MCF 10A (cell line): ENCODE data around the gene DTHD1. TPM values are rescaled to one million over a fixed set of nuclear protein-coding genes. Genes with fewer than 3 reads are reported as not detected.
A peak's percentile ranks its signal among the peaks of the same experiment; 100 is the strongest.

Experiments used
- BruUV-seq: library from RNA; stranded (reverse); fragments of 400-500 nt; replicated peaks from 2 replicates; lab custom pipeline; 2021; lab: Mats Ljungman, UMichigan
- CTCF ChIA-PET: fragments of 300-600 bp; sonication (Branson Sonifier 250); formaldehyde crosslinking; extraction: SDS; loops from one replicate; lab custom pipeline; 2021; ENCODE audit warnings: antibody characterized with exemption, inconsistent platforms; lab: Yijun Ruan, JAX
- POLR2A ChIA-PET: fragments of 300-600, 350-650 bp; sonication (Branson Sonifier 250); formaldehyde crosslinking; extraction: SDS; loops from one replicate; lab custom pipeline; 2020; ENCODE audit warnings: antibody characterized with exemption, inconsistent platforms; lab: Yijun Ruan, JAX
- DNase-seq: peaks from one replicate; pipeline ENCODE4 v3.0.0-alpha.2; 2018; ENCODE audit not compliant: unreplicated experiment
- H3K27ac Mint-ChIP-seq: one replicate; pipeline ENCODE4 v1.8.0; 2022; ENCODE audit warnings: mild to moderate bottlenecking, low read depth, mixed read lengths; ENCODE audit not compliant: unreplicated experiment
- H3K27me3 Mint-ChIP-seq: one replicate; pipeline ENCODE4 v1.8.0; 2022; ENCODE audit warnings: mixed read lengths; ENCODE audit not compliant: insufficient read depth, unreplicated experiment
- H3K36me3 Mint-ChIP-seq: one replicate; pipeline ENCODE4 v1.8.0; 2022; ENCODE audit warnings: mild to moderate bottlenecking, moderate library complexity, mixed read lengths; ENCODE audit not compliant: insufficient read depth, unreplicated experiment
- H3K4me1 Mint-ChIP-seq: one replicate; pipeline ENCODE4 v1.8.0; 2022; ENCODE audit warnings: mixed read lengths; ENCODE audit not compliant: insufficient read depth, unreplicated experiment
- H3K4me3 Mint-ChIP-seq: one replicate; pipeline ENCODE4 v1.8.0; 2022; ENCODE audit warnings: mild to moderate bottlenecking, moderate library complexity, mixed read lengths; ENCODE audit not compliant: unreplicated experiment
- H3K9me3 Mint-ChIP-seq: one replicate; pipeline ENCODE4 v1.8.0; 2022; ENCODE audit warnings: mixed read lengths; ENCODE audit not compliant: unreplicated experiment
- intact Hi-C: fragments of 100-400 bp; cut with micrococcal nuclease; formaldehyde crosslinking; loops from 2 replicates; pipeline ENCODE4 v1.14.1; 2022
- total RNA-seq: library from RNA; stranded (reverse); gene quantifications from 2 replicates; pipeline ENCODE4 v1.2.3, GENCODE V29; 2022
- TF ChIP-seq, protein P1 (sequence below): fragments of 200-600 bp; IDR thresholded peaks from one replicate; pipeline ENCODE4 v1.8.0; 2022; ENCODE audit warnings: antibody characterized with exemption, mild to moderate bottlenecking; ENCODE audit not compliant: unreplicated experiment

DTHD1 gene
- total RNA-seq, 1 experiment from 2014 or later: not detected

- no peaks in the 10 kb centered on the region for H3K9me3 Mint-ChIP-seq
- no peak overlapping the region for H3K27ac Mint-ChIP-seq
- H3K36me3 Mint-ChIP-seq: no peaks in the 10 kb centered on the region
- no peak overlapping the region for H3K4me3 Mint-ChIP-seq
- TF ChIP-seq, protein P1, sequence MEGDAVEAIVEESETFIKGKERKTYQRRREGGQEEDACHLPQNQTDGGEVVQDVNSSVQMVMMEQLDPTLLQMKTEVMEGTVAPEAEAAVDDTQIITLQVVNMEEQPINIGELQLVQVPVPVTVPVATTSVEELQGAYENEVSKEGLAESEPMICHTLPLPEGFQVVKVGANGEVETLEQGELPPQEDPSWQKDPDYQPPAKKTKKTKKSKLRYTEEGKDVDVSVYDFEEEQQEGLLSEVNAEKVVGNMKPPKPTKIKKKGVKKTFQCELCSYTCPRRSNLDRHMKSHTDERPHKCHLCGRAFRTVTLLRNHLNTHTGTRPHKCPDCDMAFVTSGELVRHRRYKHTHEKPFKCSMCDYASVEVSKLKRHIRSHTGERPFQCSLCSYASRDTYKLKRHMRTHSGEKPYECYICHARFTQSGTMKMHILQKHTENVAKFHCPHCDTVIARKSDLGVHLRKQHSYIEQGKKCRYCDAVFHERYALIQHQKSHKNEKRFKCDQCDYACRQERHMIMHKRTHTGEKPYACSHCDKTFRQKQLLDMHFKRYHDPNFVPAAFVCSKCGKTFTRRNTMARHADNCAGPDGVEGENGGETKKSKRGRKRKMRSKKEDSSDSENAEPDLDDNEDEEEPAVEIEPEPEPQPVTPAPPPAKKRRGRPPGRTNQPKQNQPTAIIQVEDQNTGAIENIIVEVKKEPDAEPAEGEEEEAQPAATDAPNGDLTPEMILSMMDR: no peak
- ChIA-PET CTCF (interaction anchor here (0.6 kb wide), 1 partner anchor 18 kb away, joined by 3 read pairs; no protein-coding TSS in a partner anchor), POLR2A (no interaction called here)
- intact Hi-C loops: no loop called here
- BruUV-seq: no TSS peak
- H3K4me1 Mint-ChIP-seq: peaks cover 7% of the 10 kb centered on the region
- no peak for DNase-seq
- H3K27me3 Mint-ChIP-seq: no peaks in the 10 kb centered on the region
Observed at GRCh38 chr4:36326476-36327029, 45.1 kb downstream of the DTHD1 start.

GRCh38 chr4:36327400-36327799 is 46.0 kb downstream of the DTHD1 start:
- CTCF ChIA-PET: interaction anchor here (0.6 to 0.9 kb wide), 2 partner anchors 19 to 416 kb away, joined by 3 read pairs; no protein-coding TSS in a partner anchor
- H3K27me3 Mint-ChIP-seq: no peaks in the 10 kb centered on the region

GRCh38 chr4:36328130-36328529 is 46.7 kb downstream of the DTHD1 start:
- intact Hi-C loops: no loop called here
- CTCF ChIA-PET: interaction anchor here (0.6 to 0.9 kb wide), 3 partner anchors 10 to 415 kb away, joined by 3 to 4 read pairs (median 3); no protein-coding TSS in a partner anchor
- H3K4me1 Mint-ChIP-seq: peaks cover 7% of the 10 kb centered on the region
- no peak for DNase-seq
- TF ChIP-seq, protein P1: no peak
- no peaks in the 10 kb centered on the region for H3K36me3 Mint-ChIP-seq
- BruUV-seq: no TSS peak
- H3K27ac Mint-ChIP-seq: peak overlapping the region; percentile 28
- H3K4me3 Mint-ChIP-seq: no peak overlapping the region
- H3K27me3 Mint-ChIP-seq: no peaks in the 10 kb centered on the region
- no peaks in the 10 kb centered on the region for H3K9me3 Mint-ChIP-seq
- POLR2A ChIA-PET: interaction anchor here (0.6 to 0.8 kb wide), 2 partner anchors 81 to 83 kb away, joined by 3 read pairs; partner anchors contain the start of gene ARAP2

More at GRCh38 chr4:36327400-36327799, 46.0 kb downstream of the DTHD1 start:
- DNase-seq: no peak
- H3K27ac Mint-ChIP-seq: no peak overlapping the region
- peaks cover 7% of the 10 kb centered on the region for H3K4me1 Mint-ChIP-seq
- no TSS peak for BruUV-seq
- intact Hi-C loops: no loop called here
- no peak overlapping the region for H3K4me3 Mint-ChIP-seq
- H3K9me3 Mint-ChIP-seq: no peaks in the 10 kb centered on the region
- POLR2A ChIA-PET: interaction anchor here (0.6 to 0.8 kb wide), 2 partner anchors 80 to 83 kb away, joined by 3 read pairs; partner anchors contain the start of gene ARAP2
- TF ChIP-seq, protein P1: no peak
- H3K36me3 Mint-ChIP-seq: no peaks in the 10 kb centered on the region

DNA sequence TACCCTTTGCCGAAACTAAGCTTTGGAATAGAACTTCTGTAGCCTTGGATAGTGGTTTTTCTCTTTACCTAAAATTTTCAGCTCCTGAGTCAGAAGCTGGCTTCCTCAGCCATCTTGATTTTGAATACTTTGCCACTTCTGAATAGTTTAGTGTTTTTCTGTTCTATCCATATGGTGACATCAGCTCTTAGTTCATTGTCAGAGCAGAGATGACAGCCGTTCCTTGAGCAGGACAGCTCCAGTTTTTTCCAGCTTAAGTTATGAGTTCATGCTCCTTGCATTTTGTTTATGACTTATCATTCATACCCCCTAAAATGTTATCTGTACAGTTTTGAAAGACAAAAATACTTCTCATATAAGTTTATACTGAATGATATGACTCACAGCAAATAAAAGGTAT is 47.8 kb downstream of the DTHD1 start:
- Mint-ChIP-seq H3K27me3 (no peaks in the 10 kb centered on the region), H3K27ac (no peak overlapping the region), H3K9me3 (no peaks in the 10 kb centered on the region), H3K4me3 (no peak overlapping the region), H3K36me3 (no peaks in the 10 kb centered on the region), H3K4me1 (peaks cover 7% of the 10 kb centered on the region)
- no peak for DNase-seq
- intact Hi-C loops: no loop called here
- POLR2A ChIA-PET: no interaction called here
- no TSS peak for BruUV-seq
- CTCF ChIA-PET: interaction anchor here (1.2 kb wide), 1 partner anchor 85 kb away, joined by 3 read pairs; no protein-coding TSS in a partner anchor
- TF ChIP-seq, protein P1: no peak
